HG03060 (cell line): ENCODE measurements around the gene CFAP161.

Experiments
- ATAC-seq: cut with Tn5 transposase; IDR thresholded peaks from one replicate; pipeline ENCODE4 v1.9.1; 2021; ENCODE audit warnings: low read depth, moderate number of reproducible peaks; ENCODE audit not compliant: unreplicated experiment

CFAP161 gene

GRCh38 chr15:81176291-81176893 lies 42.3 kb downstream of the CFAP161 start:
- ATAC-seq, result no peak

- no peak for ATAC-seq
Measured at GRCh38 chr15:81178365-81178764, 44.3 kb downstream of the CFAP161 start.

GRCh38 chr15:81181220-81181619 lies 47.1 kb downstream of the CFAP161 start:
- ATAC-seq, result no peak

GRCh38 chr15:81182031-81182755 lies 48.1 kb downstream of the CFAP161 start:
- ATAC-seq, result no peak

GRCh38 chr15:81182756-81183438 lies 48.8 kb downstream of the CFAP161 start:
- ATAC-seq, result no peak

- no peak for ATAC-seq
Measured at GRCh38 chr15:81183439-81183775, 49.3 kb downstream of the CFAP161 start.

- ATAC-seq, result no peak
Measured at GRCh38 chr15:81184188-81184587, 50.1 kb downstream of the CFAP161 start.

- ATAC-seq, result no peak
Measured at GRCh38 chr15:81185631-81186295, 51.7 kb downstream of the CFAP161 start.

- no peak for ATAC-seq
Measured at GRCh38 chr15:81188354-81188753, 54.3 kb downstream of the CFAP161 start.

GRCh38 chr15:81189583-81190283 lies 55.7 kb downstream of the CFAP161 start:
- ATAC-seq, result no peak

- ATAC-seq, result no peak
Measured at GRCh38 chr15:81190922-81191507, 56.9 kb downstream of the CFAP161 start.

- no peak for ATAC-seq
Measured at GRCh38 chr15:81191701-81192100, 57.6 kb downstream of the CFAP161 start.

GRCh38 chr15:81194723-81195122 lies 60.7 kb downstream of the CFAP161 start:
- no peak for ATAC-seq

GRCh38 chr15:81195339-81195864 lies 61.3 kb downstream of the CFAP161 start:
- no peak for ATAC-seq

GRCh38 chr15:81196576-81197254 lies 62.6 kb downstream of the CFAP161 start, which contains the start of gene IL16:
IL16 (plus strand) TSS chr15:81196879; CDS start chr15:81225400, 28,521 bp downstream.
- ATAC-seq, result no peak

GRCh38 chr15:81197255-81197630 lies 63.2 kb downstream of the CFAP161 start:
- no peak for ATAC-seq

GRCh38 chr15:81197688-81198281 lies 63.7 kb downstream of the CFAP161 start:
- ATAC-seq, result no peak
